NCI-H1436 treated with DMSO at 0.1 percent for 48 hours (cell line): Measurements from ENCODE around the gene MRGPRE.
"Not testable (repeated sequence)": the region's sequence is repeated elsewhere in the genome, so short reads cannot be mapped to it uniquely, and the experiment has no call there.

Source experiments
- DNase-seq: peaks from one replicate; lab custom pipeline; 2025; lab: John Stamatoyannopoulos, UW

Gene MRGPRE, protein sequence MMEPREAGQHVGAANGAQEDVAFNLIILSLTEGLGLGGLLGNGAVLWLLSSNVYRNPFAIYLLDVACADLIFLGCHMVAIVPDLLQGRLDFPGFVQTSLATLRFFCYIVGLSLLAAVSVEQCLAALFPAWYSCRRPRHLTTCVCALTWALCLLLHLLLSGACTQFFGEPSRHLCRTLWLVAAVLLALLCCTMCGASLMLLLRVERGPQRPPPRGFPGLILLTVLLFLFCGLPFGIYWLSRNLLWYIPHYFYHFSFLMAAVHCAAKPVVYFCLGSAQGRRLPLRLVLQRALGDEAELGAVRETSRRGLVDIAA

DNA sequence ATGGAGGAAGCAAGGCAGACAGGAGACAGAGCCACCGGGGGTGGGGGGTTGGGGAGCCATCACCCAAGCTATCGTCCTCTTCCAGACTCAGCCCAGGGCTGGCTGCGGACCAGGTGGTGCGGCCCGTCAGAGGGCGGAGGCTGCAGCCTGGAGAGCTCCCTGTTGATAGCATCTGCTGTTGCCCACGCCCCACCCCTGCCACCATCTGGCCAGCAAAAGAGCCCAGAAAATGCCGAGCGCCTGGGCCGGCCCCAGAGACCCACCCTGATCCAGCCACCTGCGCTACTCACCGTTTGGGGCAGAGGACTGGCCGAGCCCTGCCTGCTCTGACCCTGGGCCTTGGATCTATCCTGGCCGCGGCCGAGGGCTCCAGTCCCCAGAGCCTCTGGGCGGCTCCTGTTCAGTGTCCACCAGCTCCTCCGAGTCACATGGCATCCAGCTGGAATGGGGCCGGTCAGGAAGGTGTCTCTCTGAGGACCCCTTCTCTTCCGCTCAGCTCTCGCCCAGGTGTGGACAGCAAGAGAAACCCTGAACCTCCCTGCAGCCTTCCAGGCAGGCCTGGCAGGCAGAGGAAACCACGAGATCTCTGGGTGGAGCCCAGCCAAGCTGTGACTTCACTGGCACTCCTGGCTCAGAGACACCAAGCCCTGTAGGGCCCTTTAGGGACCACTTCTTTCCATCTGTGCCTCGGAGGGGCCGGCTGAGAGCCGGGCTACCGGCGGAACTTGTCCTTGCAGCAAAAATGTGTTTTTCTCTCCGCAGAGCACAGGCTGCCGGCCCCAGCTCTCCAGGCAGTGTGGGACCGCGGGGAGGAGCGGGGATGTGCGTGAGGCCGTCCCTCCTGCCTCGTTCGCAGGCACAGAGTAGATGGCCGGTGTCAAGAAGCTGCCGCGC is at the start of gene MRGPRE:
TSS of gene MRGPRE (minus strand) at position 567 of the 894 bp plus-strand sequence. CDS start 3,618 bp downstream, outside the sequence.
- no peak for DNase-seq

DNA sequence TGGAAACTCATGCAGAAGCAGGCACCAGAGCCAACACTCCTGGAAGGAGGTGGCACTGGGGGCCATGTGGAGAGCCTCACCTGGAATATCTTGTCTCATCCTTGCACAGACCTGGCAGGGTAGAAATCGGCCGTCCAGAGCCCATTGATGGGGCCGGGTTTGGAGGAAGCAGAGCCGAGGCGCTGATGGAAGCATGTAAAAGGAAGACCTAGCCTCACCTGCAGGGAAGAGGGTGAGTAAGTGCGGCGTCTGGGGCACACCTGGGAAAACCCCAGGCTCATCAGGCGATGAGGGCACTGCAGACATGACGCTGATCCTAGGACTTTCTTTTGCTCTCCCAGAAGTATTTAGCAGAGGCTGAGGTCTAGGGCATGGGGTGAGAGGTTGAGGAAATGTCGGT is 48.9 kb upstream of the MRGPRE start:
- not testable (repeated sequence) for DNase-seq

DNA sequence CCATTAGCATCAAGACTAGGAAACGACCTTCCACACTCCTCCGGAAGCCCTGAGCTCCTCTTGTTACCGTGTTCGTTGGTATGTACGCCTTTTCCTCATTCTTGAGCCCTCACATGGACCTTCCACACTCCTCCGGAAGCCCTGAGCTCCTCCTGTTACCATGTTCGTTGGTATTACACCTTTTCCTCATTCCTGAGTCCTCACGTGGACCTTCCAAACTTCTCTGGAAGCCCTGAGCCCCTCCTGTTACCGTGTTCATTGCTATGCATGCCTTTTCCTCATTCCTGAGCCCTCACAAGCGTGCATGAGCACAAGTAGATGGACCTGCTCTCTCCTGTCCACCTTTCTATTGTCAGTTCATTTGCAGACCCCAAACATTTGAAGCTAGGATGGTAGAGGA is 48.4 kb upstream of the MRGPRE start:
- DNase-seq, result not testable (repeated sequence)

DNA sequence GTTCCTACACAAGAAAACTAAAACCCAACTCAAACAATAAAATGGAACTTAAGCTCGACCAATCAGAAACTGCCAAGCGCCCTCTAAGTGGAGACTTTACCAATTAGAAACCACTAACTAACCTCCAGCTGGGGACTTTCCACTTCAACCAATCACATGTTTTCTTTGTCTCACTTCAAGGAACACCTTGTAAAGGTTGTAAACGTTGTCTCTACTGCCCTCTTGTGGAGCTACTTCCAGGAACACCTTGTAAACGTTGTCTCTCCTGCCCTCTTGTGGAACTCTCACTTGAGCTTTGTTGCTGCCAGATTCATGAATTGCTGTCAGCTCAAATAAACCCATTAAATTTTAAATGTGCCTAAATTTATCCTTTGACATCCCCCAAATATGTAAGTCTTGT is 46.7 kb upstream of the MRGPRE start:
- not testable (repeated sequence) for DNase-seq

DNA sequence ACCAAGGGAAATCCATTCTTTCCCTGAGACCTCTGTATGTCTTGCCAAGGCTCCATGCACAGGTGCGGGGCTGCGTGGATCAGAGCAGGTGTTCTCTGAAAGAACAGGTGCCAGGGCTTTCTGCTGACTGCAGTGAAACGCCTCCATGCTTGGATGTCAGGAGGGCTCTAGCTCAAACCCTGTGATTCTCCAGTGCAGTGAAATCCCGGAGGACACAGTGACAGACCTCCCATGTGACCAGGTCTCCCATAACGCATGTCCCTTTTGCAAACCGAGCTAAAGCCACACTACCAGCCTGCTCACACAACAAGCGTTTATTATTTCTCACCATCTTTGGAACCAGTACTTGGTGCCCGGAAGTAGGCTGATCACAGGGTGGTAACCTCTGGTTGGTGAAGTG is 41.4 kb upstream of the MRGPRE start:
- DNase-seq, result not testable (repeated sequence)

DNA sequence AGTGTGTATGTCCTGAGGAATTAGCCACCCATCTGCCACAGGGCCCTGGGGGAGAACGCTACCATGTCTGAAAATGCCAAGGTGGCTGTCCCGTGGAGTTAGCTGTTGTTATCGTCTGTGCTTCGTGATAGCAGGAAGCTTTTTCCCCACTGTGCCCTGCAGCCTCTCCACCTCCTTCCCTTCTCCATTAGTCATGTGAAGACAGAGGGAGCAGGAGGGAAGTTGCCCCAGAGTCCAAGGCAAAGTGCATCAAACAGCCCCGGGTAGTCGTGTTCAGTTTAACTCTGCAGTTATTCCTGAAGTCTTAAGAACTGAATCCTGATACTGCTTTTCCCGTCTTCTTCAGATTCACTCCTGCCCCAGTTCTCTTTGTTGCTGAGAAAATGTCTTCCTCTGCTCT is 30.3 kb upstream of the MRGPRE start:
- not testable (repeated sequence) for DNase-seq

DNA sequence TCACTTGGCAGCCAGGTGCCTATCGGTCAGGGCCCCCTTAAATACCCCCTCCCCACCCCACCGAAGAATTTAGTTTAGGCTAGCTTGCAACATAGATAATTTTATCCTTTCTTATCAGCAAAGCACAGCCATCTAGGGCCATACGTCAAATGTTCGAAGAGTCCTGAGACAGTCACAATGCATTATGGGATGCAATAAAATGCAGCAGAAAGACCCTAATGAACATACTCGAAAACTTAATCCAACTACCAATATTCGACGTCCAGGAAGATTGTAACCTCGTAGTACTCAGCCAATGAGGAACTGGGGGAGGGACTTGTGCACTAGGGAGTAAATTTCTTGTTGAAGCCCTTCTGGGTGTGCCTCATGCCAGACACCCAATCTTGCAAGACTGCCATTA is 29.6 kb upstream of the MRGPRE start:
- not testable (repeated sequence) for DNase-seq

DNA sequence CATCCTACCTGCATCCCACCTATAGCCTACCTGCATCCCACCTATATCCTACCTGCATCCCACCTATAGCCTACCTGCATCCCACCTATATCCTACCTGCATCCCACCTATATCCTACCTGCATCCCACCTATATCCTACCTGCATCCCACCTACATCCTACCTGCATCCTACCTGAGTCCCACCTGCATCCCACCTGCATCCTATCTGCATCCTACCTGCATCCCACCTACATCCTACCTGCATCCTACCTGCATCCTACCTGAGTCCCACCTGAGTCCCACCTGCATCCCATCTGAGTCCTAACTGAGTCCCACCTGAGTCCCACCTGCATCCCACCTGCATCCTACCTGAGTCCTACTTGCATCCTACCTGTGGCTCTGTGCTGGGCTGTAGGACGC is 25.3 kb upstream of the MRGPRE start:
- DNase-seq, result not testable (repeated sequence)

DNA sequence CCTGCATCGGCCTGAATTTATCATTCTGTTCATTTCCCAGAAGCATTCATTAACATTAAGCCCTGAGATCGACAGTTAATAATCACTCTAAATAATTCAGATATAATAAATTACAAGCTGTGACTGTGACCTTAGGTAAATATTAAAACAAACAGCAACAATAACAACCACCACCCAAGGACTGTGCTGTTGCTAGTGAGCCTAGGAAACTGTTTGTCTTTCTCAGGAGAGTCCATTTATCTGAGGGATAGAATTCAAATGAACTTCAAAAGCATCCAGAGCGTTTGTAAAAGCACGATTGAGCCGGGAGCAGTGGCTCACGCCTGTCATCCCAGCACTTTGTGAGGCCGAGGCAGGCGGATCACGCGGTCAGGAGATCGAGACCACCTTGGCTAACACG is 23.0 kb upstream of the MRGPRE start:
- not testable (repeated sequence) for DNase-seq

DNA sequence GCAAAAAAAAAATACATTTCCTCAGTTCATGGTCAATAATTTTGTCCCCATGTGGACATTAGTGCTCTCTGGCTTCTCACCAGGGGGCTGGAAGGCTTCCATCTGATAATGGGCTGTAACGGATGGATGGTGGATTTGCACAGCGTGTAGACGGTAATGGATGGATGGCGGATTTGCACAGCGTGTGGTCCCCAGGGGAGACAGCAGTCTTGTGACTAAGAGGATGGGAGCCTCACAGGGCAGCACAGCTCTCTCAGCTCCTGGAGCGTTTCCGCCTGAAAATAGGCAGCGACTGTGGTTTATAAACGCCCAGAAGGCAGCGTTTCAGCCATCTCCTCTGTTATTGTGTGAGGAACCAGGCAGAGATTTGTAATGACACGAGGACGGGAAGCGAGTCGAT is 22.6 kb upstream of the MRGPRE start:
- DNase-seq, result not testable (repeated sequence)

DNA sequence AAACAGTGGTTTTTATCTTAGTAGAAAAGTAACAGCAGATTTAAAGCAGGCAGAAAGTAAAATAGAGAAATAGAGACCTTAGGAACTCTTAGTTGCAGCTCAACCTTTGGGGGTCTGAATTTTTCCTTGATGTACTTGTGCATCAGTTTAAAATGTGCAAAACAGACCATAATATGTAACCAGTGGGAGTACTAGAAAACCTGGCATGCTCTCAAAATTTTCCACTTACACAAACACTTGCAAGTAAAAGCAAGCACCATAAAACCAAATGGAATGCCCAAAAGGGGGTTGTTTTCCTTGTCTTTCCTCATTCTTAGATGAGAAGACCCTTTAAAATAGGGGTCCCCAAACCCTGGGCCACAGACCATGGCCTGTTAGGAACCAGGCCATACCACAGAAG is 12.9 kb upstream of the MRGPRE start:
- DNase-seq, result no peak

DNA sequence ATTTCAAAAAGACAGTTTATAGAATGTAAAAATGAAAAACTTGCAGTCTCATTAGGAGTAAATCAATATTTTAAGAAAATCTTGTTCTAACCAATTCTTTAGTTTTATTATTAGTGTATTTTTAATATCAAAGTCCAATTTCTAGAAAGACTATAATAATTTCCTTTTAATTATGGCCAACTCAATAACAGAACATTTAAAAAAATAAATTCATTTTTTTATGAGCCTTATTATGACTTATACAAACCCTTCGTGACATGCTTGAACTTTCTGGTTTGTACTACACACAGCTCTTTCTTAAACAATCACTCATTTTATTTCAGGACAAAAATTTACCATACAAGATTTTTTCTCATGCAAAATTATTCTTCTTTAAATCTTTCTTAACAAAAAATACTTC is 11.7 kb upstream of the MRGPRE start:
- no peak for DNase-seq

DNA sequence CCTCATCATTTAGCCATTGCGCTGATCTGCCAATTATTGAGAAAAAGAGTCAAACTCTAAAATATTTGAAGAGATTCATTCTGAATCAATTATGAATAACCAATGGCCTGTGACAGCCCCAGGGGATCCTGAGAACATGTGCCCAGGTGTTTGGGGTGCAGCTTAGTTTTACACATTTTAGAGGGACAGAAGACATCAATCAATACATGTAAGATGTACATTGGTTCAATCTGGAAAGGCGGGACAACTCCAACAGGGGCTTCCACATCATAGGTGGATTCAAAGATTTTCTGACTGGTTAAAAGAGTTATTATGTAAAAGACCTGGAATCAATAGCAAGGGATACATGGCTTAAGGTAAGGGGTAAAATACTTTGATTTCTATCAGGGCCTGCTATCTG is 4.9 kb upstream of the MRGPRE start:
- DNase-seq, result no peak

DNA sequence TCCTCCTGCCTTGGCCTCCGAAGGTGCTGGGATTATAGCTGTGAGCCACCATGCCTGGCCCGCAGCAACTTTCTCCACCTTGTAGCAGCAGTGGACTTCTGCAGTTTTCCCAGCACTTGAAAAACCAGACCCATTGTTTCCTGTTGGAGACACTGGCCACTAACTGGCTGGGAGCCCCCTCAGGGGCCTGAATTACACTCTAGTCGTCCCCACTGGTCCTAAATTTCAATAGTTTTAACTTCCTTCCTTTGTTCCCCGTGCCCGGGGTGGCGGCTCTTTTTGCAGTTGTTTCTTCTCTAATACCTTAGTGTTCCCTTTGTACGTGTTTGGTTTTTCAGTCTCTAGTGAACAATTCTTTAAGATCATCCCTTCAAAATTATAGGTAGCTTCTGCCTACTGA is 2.6 kb upstream of the MRGPRE start:
- no peak for DNase-seq

DNA sequence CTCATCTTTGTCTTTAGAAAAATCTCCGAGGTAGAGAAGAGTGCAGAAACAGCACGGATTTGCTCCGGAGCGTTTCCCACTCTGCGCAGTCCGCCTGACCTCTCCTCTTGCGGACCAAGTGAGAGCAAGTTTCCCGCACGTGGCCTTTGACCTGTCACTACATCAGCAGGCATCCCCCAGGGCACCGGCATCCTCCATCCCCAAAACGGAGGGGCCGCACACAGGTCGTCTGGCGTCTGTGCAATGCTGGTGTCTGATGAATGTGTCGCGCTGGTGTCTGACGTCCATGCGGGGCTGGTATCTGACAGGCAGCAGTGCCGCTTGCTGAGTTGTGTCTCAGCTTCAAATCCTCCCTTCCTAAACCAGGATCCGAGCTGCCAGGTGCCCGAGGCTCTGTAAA is 739 bp upstream of the MRGPRE start:
- DNase-seq, result no peak

DNA sequence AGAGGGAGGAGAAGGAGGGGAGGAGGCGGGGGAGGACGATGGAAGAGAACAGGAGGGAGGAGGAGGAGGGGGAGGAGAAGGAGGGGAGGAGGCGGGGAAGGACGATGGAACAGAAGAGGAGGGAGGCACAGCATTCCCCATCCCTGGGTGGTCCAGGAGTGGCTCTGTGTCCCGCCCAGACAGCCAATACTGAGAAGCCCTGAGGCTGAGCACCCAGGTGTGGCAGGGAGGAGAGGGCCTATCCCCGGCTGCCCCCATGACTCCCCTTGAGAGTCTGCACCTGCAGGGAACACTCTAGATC is 717 bp downstream of the MRGPRE start:
- no peak for DNase-seq

DNA sequence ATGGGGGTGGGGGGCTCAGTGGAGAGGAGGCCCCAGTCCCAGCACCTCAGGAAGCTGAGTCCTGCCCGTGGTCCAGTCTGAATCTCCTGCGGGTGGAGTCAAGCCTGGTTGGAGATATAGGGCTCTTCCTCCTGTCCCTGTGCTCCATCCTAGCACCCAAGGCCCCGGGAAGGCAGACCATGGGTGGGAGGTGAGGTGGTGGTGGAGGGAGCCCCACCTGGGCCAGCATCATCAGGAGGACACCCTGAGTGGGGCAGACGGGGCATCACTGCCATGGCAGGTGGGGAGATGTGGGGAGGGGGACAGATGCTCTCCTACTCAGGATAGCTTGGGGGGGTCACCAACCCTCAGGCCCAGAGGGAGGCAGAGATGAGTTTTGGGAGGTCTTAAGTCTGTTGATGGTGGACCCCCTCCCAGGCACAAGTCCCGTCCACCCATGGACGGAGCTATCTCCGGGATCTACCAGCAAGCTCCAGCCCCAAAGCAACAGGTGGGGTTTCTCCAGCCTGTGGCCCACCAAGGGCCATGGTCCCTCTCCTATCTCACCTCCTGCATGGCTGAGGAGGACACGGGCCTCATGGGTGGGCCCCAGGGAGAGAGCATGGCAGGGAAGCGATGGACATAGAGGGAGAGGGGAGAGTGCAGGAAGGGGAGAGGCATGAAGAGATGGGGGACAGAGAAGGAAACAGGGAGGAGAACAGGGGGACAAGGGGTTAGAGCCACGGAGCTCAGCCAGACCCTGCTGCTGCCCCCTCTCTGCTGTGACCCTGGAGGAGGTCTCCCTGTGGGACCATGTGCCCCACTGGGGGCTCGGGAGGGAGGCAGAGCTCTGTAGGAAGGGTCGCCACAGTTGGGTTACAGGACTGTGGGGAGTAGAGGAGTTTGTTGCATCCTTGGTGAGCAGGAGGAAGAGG is 1.3 kb downstream of the MRGPRE start:
- no peak for DNase-seq

DNA sequence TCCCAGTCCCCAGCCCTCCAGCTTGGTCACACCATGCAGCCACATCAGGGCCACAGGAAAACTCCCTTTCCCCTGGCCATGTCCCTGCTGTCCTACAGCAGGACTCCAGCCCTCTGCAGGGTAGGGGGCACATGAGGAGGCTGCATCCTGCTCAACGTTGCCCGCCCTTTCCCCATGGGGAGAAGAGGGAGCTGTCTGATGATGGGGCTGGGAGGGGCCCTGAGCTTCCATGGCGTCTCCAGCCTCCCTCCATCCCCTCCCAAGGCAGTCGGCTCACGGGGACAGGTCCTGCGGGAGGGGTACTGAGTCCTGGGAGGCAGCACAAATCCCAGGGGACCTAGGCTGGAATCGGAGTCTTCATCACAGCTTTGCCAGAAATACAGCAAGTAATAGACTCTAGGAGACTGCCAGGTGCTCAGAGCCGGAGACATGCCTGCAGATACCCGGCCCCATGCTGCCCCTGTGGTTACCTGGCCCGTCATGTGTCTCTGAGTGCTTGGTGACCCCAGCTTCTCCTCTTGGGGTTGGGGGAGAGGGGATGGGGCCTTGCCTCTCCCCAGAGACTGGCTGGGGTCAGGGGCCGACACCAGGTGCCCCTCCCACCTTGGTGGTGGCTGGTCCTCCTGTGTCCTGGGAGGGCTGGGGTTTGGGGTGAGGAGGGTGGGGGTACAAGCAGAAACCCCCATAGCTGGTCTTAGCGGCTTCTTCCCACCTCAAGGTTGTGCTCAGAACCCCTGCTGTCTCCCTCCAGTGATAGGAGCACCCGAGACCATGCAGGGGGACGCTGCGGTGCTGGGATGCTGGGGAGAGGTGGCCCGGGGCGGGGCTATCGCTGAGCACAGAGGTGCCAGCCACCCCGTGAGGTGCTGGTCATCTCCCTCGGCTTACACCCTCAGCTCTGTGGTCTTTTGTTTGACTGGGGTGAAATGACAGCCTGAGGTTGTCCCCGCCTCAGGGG is 2.3 kb downstream of the MRGPRE start:
- no peak for DNase-seq

DNA sequence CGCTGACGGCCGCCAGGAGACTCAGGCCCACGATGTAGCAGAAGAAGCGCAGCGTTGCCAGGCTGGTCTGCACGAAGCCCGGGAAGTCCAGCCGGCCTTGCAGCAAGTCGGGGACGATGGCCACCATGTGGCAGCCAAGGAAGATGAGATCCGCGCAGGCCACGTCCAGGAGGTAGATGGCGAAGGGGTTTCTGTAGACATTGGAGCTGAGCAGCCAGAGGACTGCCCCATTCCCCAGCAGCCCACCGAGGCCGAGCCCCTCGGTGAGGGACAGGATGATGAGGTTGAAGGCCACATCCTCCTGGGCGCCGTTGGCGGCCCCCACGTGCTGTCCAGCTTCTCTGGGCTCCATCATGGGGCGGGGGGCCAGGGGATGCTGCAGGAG is 3.8 kb downstream of the MRGPRE start:
- no peak for DNase-seq

DNA sequence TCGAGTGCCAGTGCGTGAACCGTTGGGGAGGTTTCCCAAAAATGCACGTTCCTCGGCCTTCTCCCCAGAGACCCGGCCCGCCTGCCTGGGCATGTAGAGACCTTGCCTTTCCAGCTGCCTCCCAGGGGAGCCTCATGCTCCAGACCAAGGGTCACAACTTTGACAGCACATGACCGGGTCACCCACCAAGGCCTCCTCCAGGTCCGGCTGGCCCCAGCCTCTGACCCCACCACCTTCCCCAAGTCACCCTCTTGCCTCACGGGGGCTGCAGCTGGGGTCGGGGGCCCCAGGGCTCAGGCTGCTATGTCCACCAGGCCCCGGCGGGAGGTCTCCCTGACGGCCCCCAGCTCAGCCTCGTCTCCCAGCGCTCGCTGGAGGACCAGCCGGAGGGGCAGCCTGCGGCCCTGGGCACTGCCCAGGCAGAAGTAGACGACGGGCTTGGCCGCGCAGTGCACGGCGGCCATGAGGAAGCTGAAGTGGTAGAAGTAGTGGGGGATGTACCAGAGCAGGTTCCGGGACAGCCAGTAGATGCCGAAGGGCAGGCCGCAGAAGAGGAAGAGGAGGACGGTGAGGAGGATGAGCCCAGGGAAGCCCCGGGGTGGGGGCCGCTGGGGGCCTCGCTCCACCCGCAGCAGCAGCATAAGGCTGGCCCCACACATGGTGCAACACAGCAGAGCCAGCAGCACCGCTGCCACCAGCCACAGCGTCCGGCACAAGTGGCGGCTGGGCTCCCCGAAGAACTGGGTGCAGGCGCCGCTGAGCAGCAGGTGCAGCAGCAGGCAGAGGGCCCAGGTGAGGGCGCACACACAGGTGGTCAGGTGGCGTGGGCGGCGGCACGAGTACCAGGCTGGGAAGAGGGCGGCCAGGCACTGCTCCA is 4.4 kb downstream of the MRGPRE start:
- no peak for DNase-seq
